GM23338 (cell line): ENCODE data around the gene CORO2A.

Experiments
- EZH2phosphoT487 ChIP-seq: fragments of 200-600 bp; sonication (generic); IDR thresholded peaks from one replicate; pipeline ENCODE4 v1.8.1; 2018; ENCODE audit warnings: antibody characterized with exemption; ENCODE audit not compliant: unreplicated experiment
- TF ChIP-seq, protein P1 (sequence below), 2 experiments: fragments of 200-600 bp in 1 of 2; sonication (generic) in 1 of 2; conservative IDR thresholded peaks; 2 replicates each; pipeline versions ENCODE4 v1.5.1 to v1.6.1; 2016 to 2017; ENCODE audit warnings: antibody characterized with exemption in 2 of 2, low read depth in 2 of 2, mild to moderate bottlenecking in 2 of 2, moderate library complexity in 1 of 2

DNA sequence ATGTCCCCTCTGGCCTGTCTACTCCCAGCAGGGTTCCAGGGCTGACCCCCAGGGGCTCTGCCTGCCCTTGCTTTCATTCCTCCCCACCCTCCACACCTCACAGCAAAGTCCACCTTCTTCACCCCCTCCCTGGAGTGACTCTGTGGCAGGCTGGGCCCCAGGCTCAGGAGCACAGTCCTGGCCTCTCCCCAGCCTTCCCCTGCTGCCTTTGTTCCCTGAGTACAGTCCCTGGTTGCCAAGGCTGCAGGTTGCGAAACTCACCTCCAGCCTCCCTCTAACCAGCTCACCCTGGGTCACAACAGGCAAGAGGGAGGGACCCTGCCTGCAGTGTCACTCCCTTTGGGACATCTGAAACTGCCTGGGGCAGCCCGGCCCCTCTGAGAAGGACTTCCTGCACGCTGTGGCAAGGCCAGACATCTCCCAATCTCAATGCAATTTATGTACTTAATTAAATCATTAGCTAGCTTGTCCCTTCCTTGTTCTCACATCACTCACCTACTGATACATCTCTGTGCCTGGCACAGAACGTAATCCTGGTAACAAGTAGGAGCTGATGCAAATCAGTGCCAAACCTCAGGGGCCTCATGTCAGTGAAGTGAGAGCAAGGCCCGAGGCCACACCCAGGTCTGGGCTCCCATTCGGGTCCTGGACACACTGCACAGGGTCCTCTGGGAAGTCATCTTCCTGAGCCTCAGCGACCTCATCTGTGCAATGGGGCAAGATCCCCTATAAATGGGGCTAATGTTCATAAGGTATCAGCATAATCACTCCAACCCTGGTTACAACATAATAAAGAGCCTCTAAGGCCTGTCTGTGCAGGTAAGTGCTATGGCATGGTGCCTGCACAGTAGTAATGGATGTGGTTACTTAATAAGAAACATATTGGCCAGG is 46.1 kb downstream of the CORO2A start:
- no peak for TF ChIP-seq EZH2phosphoT487
- TF ChIP-seq, protein P1, sequence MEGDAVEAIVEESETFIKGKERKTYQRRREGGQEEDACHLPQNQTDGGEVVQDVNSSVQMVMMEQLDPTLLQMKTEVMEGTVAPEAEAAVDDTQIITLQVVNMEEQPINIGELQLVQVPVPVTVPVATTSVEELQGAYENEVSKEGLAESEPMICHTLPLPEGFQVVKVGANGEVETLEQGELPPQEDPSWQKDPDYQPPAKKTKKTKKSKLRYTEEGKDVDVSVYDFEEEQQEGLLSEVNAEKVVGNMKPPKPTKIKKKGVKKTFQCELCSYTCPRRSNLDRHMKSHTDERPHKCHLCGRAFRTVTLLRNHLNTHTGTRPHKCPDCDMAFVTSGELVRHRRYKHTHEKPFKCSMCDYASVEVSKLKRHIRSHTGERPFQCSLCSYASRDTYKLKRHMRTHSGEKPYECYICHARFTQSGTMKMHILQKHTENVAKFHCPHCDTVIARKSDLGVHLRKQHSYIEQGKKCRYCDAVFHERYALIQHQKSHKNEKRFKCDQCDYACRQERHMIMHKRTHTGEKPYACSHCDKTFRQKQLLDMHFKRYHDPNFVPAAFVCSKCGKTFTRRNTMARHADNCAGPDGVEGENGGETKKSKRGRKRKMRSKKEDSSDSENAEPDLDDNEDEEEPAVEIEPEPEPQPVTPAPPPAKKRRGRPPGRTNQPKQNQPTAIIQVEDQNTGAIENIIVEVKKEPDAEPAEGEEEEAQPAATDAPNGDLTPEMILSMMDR (conservative IDR thresholded peaks at IDR 0.05; ENCODE audit: low read depth in 2 of 2): no peak
